Stimulated activated CD4-positive, alpha-beta T cell treated with anti-CD3 and anti-CD28 coated beads, Interleukin-1b, Interleukin-23, amount 100 ng/mL, for 48 hours (primary cell): ENCODE measurements around the gene PCDHGB6.
"Not testable (repeated sequence)": the region's sequence is repeated elsewhere in the genome, so short reads cannot be mapped to it uniquely, and the experiment has no call there.

Source experiments
- DNase-seq: peaks from one replicate; pipeline ENCODE4 v3.0.0-alpha.2; 2020

PCDHGB6 gene

DNA sequence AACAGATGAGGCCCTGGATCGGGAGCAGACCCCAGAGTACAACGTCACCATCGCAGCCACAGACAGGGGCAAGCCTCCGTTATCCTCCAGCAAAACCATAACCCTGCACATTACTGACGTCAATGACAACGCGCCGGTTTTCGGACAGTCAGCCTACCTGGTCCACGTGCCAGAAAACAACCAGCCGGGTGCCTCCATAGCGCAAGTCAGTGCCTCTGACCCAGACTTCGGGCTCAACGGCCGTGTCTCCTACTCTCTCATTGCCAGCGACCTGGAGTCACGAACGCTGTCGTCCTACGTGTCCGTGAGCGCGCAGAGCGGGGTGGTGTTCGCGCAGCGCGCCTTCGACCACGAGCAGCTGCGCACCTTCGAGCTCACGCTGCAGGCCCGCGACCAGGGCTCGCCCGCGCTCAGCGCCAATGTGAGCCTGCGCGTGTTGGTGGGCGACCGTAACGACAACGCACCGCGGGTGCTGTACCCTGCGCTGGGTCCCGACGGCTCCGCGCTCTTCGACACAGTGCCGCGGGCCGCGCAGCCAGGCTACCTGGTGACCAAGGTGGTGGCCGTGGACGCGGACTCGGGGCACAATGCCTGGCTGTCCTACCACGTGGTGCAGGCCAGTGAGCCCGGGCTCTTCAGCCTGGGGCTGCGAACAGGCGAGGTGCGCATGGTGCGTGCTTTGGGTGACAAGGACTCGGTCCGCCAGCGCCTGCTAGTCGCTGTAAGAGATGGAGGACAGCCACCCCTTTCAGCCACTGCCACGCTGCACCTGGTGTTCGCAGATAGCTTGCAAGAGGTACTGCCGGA lies 11.5 kb downstream of the PCDHGB6 start:
- no peak for DNase-seq

DNA sequence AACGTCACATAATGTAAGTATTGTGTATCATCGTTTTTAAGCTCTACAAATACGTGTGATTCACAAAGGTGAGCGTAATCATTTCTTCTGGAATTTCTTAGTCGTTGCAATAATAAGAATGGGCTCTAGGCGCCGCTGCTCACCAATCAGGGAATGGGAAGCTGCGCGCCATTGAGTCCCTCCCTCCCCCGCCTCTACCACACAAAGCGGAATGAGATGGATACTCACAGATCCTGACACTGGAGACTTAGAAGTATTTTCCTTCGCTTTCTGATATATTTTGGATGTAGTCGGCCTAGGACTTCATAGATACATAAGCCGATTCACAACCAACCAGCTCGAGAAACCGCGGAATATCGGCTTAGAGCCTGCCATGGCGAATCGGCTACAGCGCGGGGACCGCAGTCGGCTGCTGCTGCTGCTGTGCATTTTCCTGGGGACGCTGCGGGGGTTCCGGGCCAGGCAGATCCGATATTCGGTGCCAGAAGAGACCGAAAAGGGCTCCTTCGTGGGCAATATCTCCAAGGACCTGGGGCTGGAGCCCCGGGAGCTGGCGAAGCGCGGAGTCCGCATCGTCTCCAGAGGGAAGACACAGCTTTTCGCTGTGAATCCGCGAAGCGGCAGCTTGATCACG lies 13.2 kb downstream of the PCDHGB6 start, which contains the start of gene PCDHGA11:
PCDHGA11 (plus strand) TSS at position 197 of the 634 bp plus-strand sequence; CDS start at position 374, 177 bp downstream.
- DNase-seq, result peak; percentile 53

DNA sequence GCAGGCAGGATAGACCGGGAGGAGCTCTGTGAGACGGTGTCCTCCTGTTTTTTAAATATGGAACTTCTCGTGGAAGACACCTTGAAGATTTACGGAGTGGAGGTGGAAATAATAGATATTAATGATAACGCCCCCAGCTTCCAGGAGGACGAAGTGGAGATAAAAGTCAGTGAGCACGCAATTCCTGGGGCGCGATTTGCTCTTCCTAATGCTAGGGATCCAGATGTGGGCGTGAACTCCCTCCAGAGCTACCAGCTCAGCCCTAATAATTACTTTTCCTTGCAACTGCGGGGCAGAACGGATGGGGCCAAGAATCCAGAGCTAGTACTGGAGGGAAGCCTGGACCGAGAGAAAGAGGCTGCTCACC lies 13.7 kb downstream of the PCDHGB6 start:
- no peak for DNase-seq

DNA sequence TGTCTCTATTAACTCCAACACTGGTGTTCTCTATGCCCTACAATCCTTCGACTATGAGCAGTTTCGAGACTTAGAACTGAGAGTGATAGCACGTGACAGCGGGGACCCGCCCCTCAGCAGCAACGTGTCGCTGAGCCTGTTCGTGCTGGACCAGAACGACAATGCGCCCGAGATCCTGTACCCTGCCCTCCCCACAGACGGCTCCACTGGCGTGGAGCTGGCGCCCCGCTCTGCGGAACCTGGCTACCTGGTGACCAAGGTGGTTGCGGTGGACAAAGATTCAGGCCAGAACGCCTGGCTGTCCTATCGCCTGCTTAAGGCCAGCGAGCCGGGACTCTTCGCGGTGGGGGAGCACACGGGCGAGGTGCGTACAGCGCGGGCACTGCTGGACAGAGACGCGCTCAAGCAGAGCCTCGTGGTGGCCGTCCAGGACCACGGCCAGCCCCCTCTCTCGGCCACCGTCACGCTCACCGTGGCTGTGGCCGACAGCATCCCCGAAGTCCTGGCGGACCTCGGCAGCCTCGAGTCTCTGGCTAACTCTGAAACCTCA lies 15.0 kb downstream of the PCDHGB6 start:
- DNase-seq, result no peak

DNA sequence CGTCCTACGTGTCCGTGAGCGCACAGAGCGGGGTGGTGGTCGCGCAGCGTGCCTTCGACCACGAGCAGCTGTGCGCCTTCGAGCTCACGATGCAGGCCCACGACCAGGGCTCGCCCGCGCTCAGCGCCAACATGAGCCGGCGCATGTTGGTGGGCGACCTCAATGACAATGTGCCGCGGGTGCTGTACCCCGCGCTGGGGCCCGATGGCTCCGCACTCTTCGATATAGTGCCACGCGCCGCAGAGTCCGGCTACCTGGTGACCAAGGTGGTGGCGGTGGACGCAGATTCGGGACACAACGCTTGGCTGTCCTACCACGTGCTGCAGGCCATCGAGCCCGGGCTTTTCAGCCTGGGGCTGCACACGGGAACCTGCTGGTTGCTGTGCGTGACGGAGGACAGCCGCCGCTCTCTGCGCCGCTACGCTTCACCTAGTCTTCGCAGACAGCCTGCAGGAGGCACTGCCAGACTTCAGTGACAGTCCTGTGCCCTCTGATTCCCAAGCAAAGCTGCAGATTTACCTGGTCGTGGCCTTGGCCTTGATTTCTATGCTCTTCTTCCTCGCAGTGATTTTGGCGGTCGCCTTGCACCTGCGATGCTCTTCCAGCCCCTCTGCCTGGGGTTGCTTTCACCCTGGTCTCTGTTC lies 20.1 kb downstream of the PCDHGB6 start:
- no peak for DNase-seq

DNA sequence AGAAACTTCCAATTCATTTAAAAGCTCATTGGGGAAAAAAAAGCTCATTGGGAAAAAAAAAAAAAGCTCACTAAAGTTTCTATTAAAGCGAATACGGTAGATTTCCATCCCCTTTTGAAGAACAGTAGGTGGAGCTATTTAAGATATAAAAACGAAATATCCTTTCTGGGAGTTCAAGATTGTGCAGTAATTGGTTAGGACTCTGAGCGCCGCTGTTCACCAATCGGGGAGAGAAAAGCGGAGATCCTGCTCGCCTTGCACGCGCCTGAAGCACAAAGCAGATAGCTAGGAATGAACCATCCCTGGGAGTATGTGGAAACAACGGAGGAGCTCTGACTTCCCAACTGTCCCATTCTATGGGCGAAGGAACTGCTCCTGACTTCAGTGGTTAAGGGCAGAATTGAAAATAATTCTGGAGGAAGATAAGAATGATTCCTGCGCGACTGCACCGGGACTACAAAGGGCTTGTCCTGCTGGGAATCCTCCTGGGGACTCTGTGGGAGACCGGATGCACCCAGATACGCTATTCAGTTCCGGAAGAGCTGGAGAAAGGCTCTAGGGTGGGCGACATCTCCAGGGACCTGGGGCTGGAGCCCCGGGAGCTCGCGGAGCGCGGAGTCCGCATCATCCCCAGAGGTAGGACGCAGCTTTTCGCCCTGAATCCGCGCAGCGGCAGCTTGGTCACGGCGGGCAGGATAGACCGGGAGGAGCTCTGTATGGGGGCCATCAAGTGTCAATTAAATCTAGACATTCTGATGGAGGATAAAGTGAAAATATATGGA lies 22.7 kb downstream of the PCDHGB6 start, which contains the start of gene PCDHGA12:
PCDHGA12 (plus strand) TSS at position 176 of the 782 bp plus-strand sequence; CDS start at position 429, 253 bp downstream.
- peak; percentile 43 for DNase-seq

DNA sequence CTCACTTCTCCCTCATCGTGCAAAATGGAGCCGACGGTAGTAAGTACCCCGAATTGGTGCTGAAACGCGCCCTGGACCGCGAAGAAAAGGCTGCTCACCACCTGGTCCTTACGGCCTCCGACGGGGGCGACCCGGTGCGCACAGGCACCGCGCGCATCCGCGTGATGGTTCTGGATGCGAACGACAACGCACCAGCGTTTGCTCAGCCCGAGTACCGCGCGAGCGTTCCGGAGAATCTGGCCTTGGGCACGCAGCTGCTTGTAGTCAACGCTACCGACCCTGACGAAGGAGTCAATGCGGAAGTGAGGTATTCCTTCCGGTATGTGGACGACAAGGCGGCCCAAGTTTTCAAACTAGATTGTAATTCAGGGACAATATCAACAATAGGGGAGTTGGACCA lies 23.5 kb downstream of the PCDHGB6 start:
- DNase-seq, result no peak

DNA sequence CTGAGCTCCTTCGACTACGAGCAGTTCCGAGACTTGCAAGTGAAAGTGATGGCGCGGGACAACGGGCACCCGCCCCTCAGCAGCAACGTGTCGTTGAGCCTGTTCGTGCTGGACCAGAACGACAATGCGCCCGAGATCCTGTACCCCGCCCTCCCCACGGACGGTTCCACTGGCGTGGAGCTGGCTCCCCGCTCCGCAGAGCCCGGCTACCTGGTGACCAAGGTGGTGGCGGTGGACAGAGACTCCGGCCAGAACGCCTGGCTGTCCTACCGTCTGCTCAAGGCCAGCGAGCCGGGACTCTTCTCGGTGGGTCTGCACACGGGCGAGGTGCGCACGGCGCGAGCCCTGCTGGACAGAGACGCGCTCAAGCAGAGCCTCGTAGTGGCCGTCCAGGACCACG lies 24.5 kb downstream of the PCDHGB6 start:
- DNase-seq, result not testable (repeated sequence)

DNA sequence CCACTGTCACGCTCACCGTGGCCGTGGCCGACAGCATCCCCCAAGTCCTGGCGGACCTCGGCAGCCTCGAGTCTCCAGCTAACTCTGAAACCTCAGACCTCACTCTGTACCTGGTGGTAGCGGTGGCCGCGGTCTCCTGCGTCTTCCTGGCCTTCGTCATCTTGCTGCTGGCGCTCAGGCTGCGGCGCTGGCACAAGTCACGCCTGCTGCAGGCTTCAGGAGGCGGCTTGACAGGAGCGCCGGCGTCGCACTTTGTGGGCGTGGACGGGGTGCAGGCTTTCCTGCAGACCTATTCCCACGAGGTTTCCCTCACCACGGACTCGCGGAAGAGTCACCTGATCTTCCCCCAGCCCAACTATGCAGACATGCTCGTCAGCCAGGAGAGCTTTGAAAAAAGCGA lies 24.9 kb downstream of the PCDHGB6 start:
- DNase-seq, result not testable (repeated sequence)

DNA sequence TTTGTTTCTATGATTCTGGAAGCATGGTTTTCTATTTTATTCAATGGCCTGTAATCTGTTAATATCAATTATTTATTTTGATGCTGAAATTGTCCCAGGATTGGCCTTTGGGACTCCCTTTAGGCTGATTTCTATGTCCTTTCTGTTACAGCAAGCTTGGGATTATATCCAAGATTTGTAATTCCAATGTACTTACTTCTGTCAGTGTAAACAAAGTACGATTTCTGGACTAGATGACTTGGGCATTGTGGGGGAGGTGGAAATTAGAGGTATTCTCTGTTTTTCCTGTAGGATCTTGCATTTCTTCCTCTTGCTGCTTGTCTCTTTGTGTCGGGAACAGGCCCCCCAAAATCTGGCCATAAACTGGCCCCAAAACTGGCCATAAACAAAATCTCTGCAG lies 26.2 kb downstream of the PCDHGB6 start:
- DNase-seq, result no peak

DNA sequence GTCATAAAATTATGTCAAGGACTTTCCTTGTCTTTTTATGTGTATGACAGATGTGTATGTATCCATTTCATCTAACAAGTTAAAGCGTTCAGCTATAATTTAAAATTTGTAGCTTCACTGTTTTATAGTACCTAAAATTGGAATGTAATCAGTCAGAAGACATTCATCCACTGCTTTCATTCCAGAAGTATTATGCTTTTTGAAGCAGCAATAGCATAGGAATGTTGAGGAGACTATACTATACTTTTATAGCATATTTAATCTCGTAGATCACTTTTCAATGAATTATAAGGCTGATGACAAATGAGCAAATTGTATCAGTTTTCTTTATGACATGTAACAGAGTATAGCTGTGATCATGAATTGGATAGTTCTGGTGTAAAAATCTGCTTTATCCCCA lies 29.4 kb downstream of the PCDHGB6 start:
- DNase-seq, result no peak

DNA sequence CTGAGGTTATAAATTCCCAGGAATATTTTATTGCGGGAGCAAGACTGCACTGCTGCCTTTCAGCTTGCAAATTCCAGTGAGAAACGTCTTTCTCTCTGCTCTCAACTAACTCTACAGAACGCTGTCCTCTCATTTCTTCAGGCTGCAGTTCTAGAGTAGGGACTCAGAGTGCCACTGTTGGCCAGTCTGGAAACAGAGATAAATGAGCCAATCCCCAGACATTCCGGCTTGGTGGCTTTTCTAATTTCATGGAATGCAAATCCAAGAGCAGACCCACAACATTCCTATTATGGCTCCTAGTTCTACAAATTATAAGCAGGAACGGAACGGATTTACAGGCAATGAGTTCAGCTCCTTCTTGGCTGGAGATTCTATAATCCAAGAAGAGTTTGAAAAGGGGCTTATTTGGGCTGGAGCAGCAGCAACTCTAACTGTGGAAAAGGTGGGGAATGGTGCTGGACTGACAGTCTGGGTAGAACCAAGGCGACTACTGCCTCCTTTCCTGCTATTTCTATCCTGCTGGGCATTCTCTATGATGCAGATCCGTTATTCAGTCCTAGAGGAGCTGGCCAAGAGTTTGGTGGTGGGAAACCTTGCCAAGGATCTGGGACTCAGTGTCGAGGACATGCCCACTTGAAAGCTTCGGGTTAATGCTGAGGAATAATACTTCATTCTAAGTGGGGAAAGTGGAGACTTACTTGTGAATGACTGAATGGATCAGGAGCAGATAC lies 31.8 kb downstream of the PCDHGB6 start:
- DNase-seq, result no peak

DNA sequence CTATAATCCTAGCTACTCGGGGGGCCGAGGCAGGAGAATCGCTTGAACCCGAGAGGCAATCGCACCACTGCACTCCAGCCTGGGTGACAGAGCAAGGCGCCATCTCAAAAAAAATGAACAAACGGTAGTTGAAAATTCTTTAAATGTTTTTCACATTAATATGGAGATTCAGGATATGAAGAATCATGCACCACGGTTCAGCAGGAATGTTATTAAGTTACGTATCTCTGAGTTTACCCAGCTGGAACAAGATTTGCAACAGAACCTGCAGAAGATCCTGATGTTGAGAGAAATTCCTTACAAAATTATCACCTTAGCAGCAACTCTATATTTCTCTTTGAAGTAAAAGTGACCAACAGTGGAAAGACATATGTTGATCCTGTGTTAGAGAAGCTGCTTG lies 32.5 kb downstream of the PCDHGB6 start:
- no peak for DNase-seq

DNA sequence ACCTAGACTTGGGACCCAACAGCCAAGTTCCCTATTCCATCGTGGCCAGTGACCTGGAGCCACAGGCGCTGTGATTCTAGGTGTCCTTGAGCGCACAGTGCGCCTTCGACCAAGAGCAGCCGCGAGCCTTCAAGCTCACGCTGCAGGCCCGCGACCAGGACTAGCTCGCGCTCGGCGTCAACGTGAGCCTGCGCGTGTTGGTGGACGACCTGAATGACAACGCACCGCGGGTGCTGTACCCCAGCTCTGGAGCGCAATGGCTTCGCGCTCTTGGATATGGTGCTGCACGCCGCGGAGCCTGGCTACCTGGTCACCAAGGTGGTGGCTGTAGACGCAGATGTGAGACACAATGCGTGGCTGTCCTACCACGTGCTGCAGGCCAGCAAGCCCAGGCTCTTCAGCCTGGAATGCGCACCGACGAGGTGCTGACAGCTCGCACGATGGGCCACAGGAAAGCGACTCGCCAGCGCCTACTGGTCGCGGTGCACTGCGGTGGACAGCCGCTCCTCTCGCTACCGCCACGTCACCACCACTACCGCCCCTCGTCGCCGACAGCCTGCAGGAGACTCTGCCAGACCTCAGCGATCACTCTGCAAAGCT lies 33.9 kb downstream of the PCDHGB6 start:
- no peak for DNase-seq
